NT2/D1 (cell line): Measurements from ENCODE around the gene CENPX.

Experiments used
- DNase-seq: peaks from one replicate; pipeline ENCODE4 v3.0.0-alpha.2; 2011; ENCODE audit warnings: low read depth, low spot score
- H3K27me3 ChIP-seq: 2 replicates; pipeline ENCODE4 v1.6.0; 2011; ENCODE audit warnings: mild to moderate bottlenecking; ENCODE audit not compliant: insufficient read length, insufficient read depth
- H3K36me3 ChIP-seq: 2 replicates; pipeline ENCODE4 v1.6.1; 2011; ENCODE audit warnings: mild to moderate bottlenecking, low read length, mixed read lengths; ENCODE audit not compliant: insufficient read depth, insufficient read length
- H3K4me1 ChIP-seq: 2 replicates; pipeline ENCODE4 v1.5.1; 2011; ENCODE audit not compliant: insufficient read depth, insufficient read length
- H3K4me3 ChIP-seq: 2 replicates; pipeline ENCODE4 v1.5.1; 2011; ENCODE audit warnings: low read depth; ENCODE audit not compliant: insufficient read length
- H3K9ac ChIP-seq: 2 replicates; pipeline ENCODE4 v1.6.0; 2011; ENCODE audit warnings: low read depth; ENCODE audit not compliant: insufficient read length
- H3K9me3 ChIP-seq: 2 replicates; pipeline ENCODE4 v1.5.1; 2011; ENCODE audit warnings: mild to moderate bottlenecking, low read length; ENCODE audit not compliant: insufficient read depth
- SUZ12 ChIP-seq: IDR thresholded peaks from 2 replicates; pipeline ENCODE4 v1.6.1; 2011; ENCODE audit not compliant: insufficient read length, insufficient read depth; ENCODE audit errors: extremely low read depth
- YY1 ChIP-seq: IDR thresholded peaks from 2 replicates; pipeline ENCODE4 v1.6.1; 2011; ENCODE audit not compliant: insufficient read length, insufficient read depth
- ZNF274 ChIP-seq: IDR thresholded peaks from 2 replicates; pipeline ENCODE4 v1.6.1; 2011; ENCODE audit warnings: mild to moderate bottlenecking, low read depth, low read length

Gene CENPX

GRCh38 chr17:82062984-82063368, 40.3 kb upstream of the CENPX start:
- no peaks in the 10 kb centered on the region for H3K27me3 ChIP-seq

GRCh38 chr17:82062076-82062983, 39.7 kb upstream of the CENPX start:
- Histone ChIP-seq H3K36me3 (peaks cover 73% of the 10 kb centered on the region), H3K27me3 (no peaks in the 10 kb centered on the region), H3K4me3 (no peak overlapping the region), H3K9ac (no peak overlapping the region), H3K4me1 (peaks cover 9% of the 10 kb centered on the region), H3K9me3 (no peaks in the 10 kb centered on the region)
- TF ChIP-seq YY1: no peak
- no peak for TF ChIP-seq SUZ12
- TF ChIP-seq ZNF274: no peak
- DNase-seq: no peak

More at GRCh38 chr17:82062984-82063368, 40.3 kb upstream of the CENPX start:
- Histone ChIP-seq H3K9me3 (no peaks in the 10 kb centered on the region), H3K4me3 (no peak overlapping the region), H3K36me3 (peaks cover 67% of the 10 kb centered on the region), H3K4me1 (peaks cover 9% of the 10 kb centered on the region), H3K9ac (no peak overlapping the region)
- DNase-seq: no peak
- TF ChIP-seq SUZ12 (no peak), ZNF274 (no peak)

DNA sequence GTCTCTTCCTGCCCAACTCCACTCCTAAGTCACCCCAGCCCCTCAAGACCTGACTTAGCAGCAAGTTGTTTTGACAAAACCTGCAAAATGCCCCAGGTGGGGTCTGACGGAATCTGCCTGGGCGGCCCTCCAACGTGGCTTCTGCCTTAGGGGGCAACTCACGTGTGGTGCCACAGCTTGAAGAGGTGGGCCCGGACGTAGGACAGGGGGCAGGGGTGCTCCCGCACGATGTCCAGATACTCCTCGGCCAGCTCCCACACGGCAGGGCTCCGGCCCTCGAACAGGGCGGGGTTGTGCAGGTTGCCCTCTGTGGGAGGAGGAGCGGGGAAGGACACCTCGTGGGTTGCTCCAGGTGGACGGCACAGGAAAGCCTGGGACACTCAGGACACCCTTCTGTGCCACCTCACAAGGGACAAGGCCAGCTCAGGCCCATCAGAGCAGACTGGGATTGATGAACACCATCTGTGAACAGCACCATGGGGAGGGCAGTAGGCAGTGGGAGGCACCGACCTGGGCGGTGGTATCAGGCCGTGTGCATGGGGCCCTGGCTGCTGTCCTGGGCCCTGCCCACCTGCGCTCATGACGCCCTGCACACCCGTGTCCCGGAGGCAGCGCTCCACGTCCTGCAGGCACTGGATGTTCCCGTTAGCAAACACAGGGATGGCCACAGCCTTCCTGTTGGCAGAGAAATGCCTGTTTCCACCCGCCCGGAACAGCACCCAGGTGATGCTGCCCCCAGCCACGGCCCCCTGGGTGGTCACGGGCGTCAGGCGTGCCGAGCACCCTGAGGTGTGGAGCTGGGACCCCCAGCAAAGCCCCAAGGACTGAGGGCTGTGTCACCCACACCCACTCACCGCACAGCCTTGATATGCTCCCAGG, 38.6 kb upstream of the CENPX start:
- Histone ChIP-seq H3K36me3 (peaks cover 84% of the 10 kb centered on the region), H3K27me3 (no peaks in the 10 kb centered on the region), H3K9me3 (no peaks in the 10 kb centered on the region), H3K9ac (no peak overlapping the region), H3K4me3 (no peak overlapping the region), H3K4me1 (peaks cover 9% of the 10 kb centered on the region)
- DNase-seq: no peak
- TF ChIP-seq ZNF274 (no peak), SUZ12 (no peak), YY1 (no peak)

DNA sequence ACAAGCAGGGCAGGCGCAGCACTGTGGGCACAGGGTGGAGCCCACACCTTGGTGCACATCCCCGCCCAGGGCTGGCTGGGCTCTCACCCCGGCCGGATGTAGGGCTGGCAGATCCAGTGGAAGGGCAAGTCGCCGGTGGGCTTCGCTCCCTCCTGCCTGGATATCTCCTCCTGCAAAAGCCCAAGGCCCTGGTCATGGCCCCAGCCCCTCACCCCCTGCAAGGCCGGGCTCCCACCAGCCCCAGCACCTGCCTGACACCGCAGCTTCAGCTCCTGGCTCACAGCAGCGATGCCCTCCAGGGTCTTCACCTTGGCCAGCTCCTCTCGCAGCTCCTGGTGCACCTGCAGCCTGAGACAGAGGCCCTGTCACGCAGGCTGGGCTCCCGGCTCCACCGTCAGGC, 37.9 kb upstream of the CENPX start:
- H3K9ac ChIP-seq: no peak overlapping the region
- no peaks in the 10 kb centered on the region for H3K27me3 ChIP-seq
- DNase-seq: no peak
- peaks cover 12% of the 10 kb centered on the region for H3K4me1 ChIP-seq
- H3K4me3 ChIP-seq: no peak overlapping the region
- TF ChIP-seq ZNF274: no peak
- TF ChIP-seq YY1: no peak
- TF ChIP-seq SUZ12: no peak
- H3K36me3 ChIP-seq: peaks cover 91% of the 10 kb centered on the region
- no peaks in the 10 kb centered on the region for H3K9me3 ChIP-seq

- no peak for DNase-seq
- H3K4me3 ChIP-seq: no peak overlapping the region
- no peaks in the 10 kb centered on the region for H3K27me3 ChIP-seq
- no peak for TF ChIP-seq SUZ12
- no peak for TF ChIP-seq YY1
- no peak for TF ChIP-seq ZNF274
- peaks cover 96% of the 10 kb centered on the region for H3K36me3 ChIP-seq
- H3K4me1 ChIP-seq: peaks cover 14% of the 10 kb centered on the region
- H3K9me3 ChIP-seq: no peaks in the 10 kb centered on the region
- no peak overlapping the region for H3K9ac ChIP-seq
These were observed 37.3 kb upstream of the CENPX start for GRCh38 chr17:82060001-82060380.

DNA sequence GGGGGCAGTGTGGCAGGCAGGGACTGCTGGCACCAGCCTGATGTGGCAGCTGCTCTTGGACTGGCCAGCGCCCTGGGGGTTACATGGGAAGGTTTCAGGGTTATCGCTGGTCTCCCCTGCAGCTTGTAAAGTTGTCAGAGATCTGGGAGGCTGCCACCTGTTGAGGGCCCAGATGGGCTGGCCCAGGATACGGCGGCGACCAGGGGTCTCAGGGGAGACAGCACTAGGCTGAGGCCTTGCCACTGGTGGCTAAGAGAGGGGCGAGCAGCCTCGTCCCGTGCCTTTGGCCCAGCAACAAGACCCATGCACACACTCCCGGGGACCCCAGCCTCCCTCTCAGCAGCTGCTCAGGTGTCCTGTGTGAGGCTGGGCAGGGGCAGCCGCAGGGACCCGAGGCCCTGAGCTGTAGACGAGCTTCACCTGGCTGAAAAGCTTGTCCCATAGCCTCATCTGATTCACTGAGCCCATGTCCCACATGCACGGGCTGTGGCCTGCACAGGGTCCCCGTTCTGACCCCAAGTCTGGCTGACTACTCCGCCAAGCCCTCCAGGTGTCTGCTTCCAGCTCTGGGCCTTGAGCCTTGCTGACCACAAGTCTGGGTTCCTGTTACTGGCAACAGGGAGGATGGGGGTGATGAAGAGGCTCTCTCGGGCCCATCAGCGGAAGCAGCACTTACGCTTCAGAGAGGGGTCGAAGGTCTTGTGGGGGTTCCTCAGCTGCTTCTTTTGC, 36.8 kb upstream of the CENPX start:
- no peak for DNase-seq
- H3K36me3 ChIP-seq: peaks cover 99% of the 10 kb centered on the region
- H3K4me1 ChIP-seq: peaks cover 11% of the 10 kb centered on the region
- H3K27me3 ChIP-seq: no peaks in the 10 kb centered on the region
- no peak overlapping the region for H3K9ac ChIP-seq
- no peak for TF ChIP-seq SUZ12
- no peak for TF ChIP-seq ZNF274
- no peak for TF ChIP-seq YY1
- H3K4me3 ChIP-seq: no peak overlapping the region
- H3K9me3 ChIP-seq: no peaks in the 10 kb centered on the region
